Liver (tissue), 9 donors: ENCODE measurements around the gene MAPKAPK2. TPM values are rescaled to one million over a fixed set of nuclear protein-coding genes. Genes with fewer than 3 reads are reported as not detected.

ENCODE experiments used
- DNase-seq: peaks from one replicate; pipeline ENCODE4 v3.0.0-alpha.2; 2017; ENCODE audit warnings: low spot score
- H3K27ac ChIP-seq, 2 donors: one replicate each; pipeline ENCODE4 v1.7.0; 2013; ENCODE audit warnings: inconsistent platforms in 2 of 2, low read length in 2 of 2, control low read depth in 1 of 2, low read depth in 1 of 2, mild to moderate bottlenecking in 1 of 2
- H3K27me3 ChIP-seq, 4 donors: one replicate each; pipeline versions ENCODE4 v1.6.1 to v1.7.0; 2013; ENCODE audit warnings: low read length in 3 of 4, inconsistent platforms in 1 of 4, mild to moderate bottlenecking in 1 of 4, moderate library complexity in 1 of 4; ENCODE audit not compliant: control insufficient read depth in 4 of 4, insufficient read depth in 4 of 4
- H3K36me3 ChIP-seq, 4 donors: one replicate each; pipeline versions ENCODE4 v1.6.1 to v1.7.0; 2013; ENCODE audit warnings: low read length in 3 of 4, mild to moderate bottlenecking in 3 of 4, low read depth in 1 of 4, moderate library complexity in 1 of 4; ENCODE audit not compliant: control insufficient read depth in 4 of 4, insufficient read depth in 3 of 4
- H3K4me1 ChIP-seq, 4 donors: one replicate each; pipeline versions ENCODE4 v1.6.1 to v1.7.0; 2013; ENCODE audit warnings: low read length in 3 of 4, mild to moderate bottlenecking in 3 of 4, moderate library complexity in 1 of 4; ENCODE audit not compliant: control insufficient read depth in 4 of 4, insufficient read depth in 4 of 4
- H3K4me3 ChIP-seq, 3 donors: one replicate each; pipeline versions ENCODE4 v1.6.1 to v1.7.0; 2013; ENCODE audit warnings: low read length in 3 of 3, control low read depth in 1 of 3, low read depth in 1 of 3, mild to moderate bottlenecking in 1 of 3
- H3K9ac ChIP-seq, 2 donors: one replicate each; pipeline ENCODE4 v1.7.0; 2013; ENCODE audit warnings: low read length in 2 of 2, mild to moderate bottlenecking in 2 of 2, moderate library complexity in 2 of 2, control low read depth in 1 of 2, low read depth in 1 of 2
- H3K9me3 ChIP-seq, 4 donors: one replicate each; pipeline versions ENCODE4 v1.6.1 to v1.7.0; 2013; ENCODE audit warnings: low read length in 3 of 4; ENCODE audit not compliant: control insufficient read depth in 4 of 4
- FOXA1 ChIP-seq: IDR thresholded peaks from 2 replicates; pipeline ENCODE4 v1.6.1; 2016; ENCODE audit warnings: antibody characterized with exemption
- FOXA2 ChIP-seq: IDR thresholded peaks from 2 replicates; pipeline ENCODE4 v1.6.1; 2016; ENCODE audit warnings: antibody characterized with exemption
- GABPA ChIP-seq, 2 donors: IDR thresholded peaks in 1 of 2; conservative IDR thresholded peaks in 1 of 2; 2 replicates each; pipeline ENCODE4 v1.6.1; 2016; ENCODE audit warnings: antibody characterized with exemption in 2 of 2, mild to moderate bottlenecking in 1 of 2, moderate library complexity in 1 of 2
- HNF4G ChIP-seq: IDR thresholded peaks from 2 replicates; pipeline ENCODE4 v1.6.1; 2016; ENCODE audit warnings: antibody characterized with exemption
- JUND ChIP-seq, 2 donors: IDR thresholded peaks; 2 replicates each; pipeline ENCODE4 v1.6.1; 2016; ENCODE audit warnings: antibody characterized with exemption in 2 of 2
- RXRA ChIP-seq, 2 donors: IDR thresholded peaks; 2 replicates each; pipeline ENCODE4 v1.6.1; 2017 to 2018; ENCODE audit warnings: antibody characterized with exemption in 2 of 2, mild to moderate bottlenecking in 1 of 2
- SP1 ChIP-seq: IDR thresholded peaks from 2 replicates; pipeline ENCODE4 v1.6.1; 2018; ENCODE audit warnings: antibody characterized with exemption, mild to moderate bottlenecking
- TAF1 ChIP-seq: conservative IDR thresholded peaks from 2 replicates; pipeline ENCODE4 v1.6.1; 2016; ENCODE audit warnings: antibody characterized with exemption, mild to moderate bottlenecking
- YY1 ChIP-seq: IDR thresholded peaks from 2 replicates; pipeline ENCODE4 v1.6.1; 2016; ENCODE audit warnings: antibody characterized with exemption, mild to moderate bottlenecking
- WGBS: extraction: QIAGEN DNeasy Blood & Tissue Kit; methylation state at CpG from one replicate; pipeline ENCODE4 v1.1.7; 2013; 5-methylcytosine and 5-hydroxymethylcytosine counted together
- polyA plus RNA-seq, 2 donors: library from polyadenylated mRNA; stranded (reverse) in 1 of 2; unstranded in 1 of 2; fragments of 200-250 nt in 1 of 2; fragments of >200 nt in 1 of 2; fragmentation: Nextera tagmentation in 1 of 2; extraction: Ambion mirVana in 1 of 2; gene quantifications; one replicate each; pipeline versions ENCODE4 v1.2.1 to v1.2.3, GENCODE V29; 2013 to 2015
- total RNA-seq, 2 donors: library from RNA; depleted of rRNA; stranded (reverse); fragments of >200 nt; gene quantifications; one replicate each; pipeline ENCODE4 v1.2.3, GENCODE V29; 2014
- TF ChIP-seq, protein P1 (sequence below): IDR thresholded peaks from 2 replicates; pipeline ENCODE4 v1.6.1; 2016; ENCODE audit warnings: antibody characterized with exemption
- TF ChIP-seq, protein P2 (sequence below): fragments of 150-350 bp; IDR thresholded peaks from 2 replicates; pipeline ENCODE4 v1.5.1; 2017; ENCODE audit warnings: improper control_type of control experiment, low read depth, low read length; ENCODE audit not compliant: missing input control
- TF ChIP-seq, protein P3 (sequence below): IDR thresholded peaks from 2 replicates; pipeline ENCODE4 v1.6.1; 2016; ENCODE audit warnings: antibody characterized with exemption
- TF ChIP-seq, protein P4 (sequence below): IDR thresholded peaks from 2 replicates; pipeline ENCODE4 v1.6.1; 2016; ENCODE audit warnings: antibody characterized with exemption, mild to moderate bottlenecking
- donor health status: healthy.
- donor health status: healthy.
- donor health status: healthy.
- donor health status: healthy.
- donor health status: healthy.

MAPKAPK2 gene
- total and polyA plus RNA-seq, 4 donors = 7.5 to 24.5 (median 14.7) TPM

GRCh38 chr1:206649261-206649921, 35.3 kb upstream of the MAPKAPK2 start:
- Histone ChIP-seq H3K4me3 (no peak overlapping the region), H3K9ac (no peak overlapping the region), H3K36me3 (peaks cover 0 to 7% (median 4%) of the 10 kb centered on the region in 4 donors), H3K4me1 (no peaks in the 10 kb centered on the region), H3K9me3 (no peaks in the 10 kb centered on the region), H3K27me3 (no peaks in the 10 kb centered on the region), H3K27ac (no peak overlapping the region)
- no peak for DNase-seq
- 92% methylated on average over 5 of the region's 5 CpGs for WGBS
- TF ChIP-seq FOXA2 (no peak), SP1 (no peak), HNF4G (no peak), TAF1 (no peak), RXRA (IDR thresholded peaks at IDR 0.05) (no peak), JUND (IDR thresholded peaks at IDR 0.05) (no peak), FOXA1 (no peak), YY1 (no peak)
- TF ChIP-seq, protein P1, sequence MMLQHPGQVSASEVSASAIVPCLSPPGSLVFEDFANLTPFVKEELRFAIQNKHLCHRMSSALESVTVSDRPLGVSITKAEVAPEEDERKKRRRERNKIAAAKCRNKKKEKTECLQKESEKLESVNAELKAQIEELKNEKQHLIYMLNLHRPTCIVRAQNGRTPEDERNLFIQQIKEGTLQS = no peak
- TF ChIP-seq, protein P2, sequence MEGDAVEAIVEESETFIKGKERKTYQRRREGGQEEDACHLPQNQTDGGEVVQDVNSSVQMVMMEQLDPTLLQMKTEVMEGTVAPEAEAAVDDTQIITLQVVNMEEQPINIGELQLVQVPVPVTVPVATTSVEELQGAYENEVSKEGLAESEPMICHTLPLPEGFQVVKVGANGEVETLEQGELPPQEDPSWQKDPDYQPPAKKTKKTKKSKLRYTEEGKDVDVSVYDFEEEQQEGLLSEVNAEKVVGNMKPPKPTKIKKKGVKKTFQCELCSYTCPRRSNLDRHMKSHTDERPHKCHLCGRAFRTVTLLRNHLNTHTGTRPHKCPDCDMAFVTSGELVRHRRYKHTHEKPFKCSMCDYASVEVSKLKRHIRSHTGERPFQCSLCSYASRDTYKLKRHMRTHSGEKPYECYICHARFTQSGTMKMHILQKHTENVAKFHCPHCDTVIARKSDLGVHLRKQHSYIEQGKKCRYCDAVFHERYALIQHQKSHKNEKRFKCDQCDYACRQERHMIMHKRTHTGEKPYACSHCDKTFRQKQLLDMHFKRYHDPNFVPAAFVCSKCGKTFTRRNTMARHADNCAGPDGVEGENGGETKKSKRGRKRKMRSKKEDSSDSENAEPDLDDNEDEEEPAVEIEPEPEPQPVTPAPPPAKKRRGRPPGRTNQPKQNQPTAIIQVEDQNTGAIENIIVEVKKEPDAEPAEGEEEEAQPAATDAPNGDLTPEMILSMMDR = no peak
- TF ChIP-seq, protein P3, sequence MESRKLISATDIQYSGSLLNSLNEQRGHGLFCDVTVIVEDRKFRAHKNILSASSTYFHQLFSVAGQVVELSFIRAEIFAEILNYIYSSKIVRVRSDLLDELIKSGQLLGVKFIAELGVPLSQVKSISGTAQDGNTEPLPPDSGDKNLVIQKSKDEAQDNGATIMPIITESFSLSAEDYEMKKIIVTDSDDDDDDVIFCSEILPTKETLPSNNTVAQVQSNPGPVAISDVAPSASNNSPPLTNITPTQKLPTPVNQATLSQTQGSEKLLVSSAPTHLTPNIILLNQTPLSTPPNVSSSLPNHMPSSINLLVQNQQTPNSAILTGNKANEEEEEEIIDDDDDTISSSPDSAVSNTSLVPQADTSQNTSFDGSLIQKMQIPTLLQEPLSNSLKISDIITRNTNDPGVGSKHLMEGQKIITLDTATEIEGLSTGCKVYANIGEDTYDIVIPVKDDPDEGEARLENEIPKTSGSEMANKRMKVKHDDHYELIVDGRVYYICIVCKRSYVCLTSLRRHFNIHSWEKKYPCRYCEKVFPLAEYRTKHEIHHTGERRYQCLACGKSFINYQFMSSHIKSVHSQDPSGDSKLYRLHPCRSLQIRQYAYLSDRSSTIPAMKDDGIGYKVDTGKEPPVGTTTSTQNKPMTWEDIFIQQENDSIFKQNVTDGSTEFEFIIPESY = no peak
- TF ChIP-seq, protein P4, sequence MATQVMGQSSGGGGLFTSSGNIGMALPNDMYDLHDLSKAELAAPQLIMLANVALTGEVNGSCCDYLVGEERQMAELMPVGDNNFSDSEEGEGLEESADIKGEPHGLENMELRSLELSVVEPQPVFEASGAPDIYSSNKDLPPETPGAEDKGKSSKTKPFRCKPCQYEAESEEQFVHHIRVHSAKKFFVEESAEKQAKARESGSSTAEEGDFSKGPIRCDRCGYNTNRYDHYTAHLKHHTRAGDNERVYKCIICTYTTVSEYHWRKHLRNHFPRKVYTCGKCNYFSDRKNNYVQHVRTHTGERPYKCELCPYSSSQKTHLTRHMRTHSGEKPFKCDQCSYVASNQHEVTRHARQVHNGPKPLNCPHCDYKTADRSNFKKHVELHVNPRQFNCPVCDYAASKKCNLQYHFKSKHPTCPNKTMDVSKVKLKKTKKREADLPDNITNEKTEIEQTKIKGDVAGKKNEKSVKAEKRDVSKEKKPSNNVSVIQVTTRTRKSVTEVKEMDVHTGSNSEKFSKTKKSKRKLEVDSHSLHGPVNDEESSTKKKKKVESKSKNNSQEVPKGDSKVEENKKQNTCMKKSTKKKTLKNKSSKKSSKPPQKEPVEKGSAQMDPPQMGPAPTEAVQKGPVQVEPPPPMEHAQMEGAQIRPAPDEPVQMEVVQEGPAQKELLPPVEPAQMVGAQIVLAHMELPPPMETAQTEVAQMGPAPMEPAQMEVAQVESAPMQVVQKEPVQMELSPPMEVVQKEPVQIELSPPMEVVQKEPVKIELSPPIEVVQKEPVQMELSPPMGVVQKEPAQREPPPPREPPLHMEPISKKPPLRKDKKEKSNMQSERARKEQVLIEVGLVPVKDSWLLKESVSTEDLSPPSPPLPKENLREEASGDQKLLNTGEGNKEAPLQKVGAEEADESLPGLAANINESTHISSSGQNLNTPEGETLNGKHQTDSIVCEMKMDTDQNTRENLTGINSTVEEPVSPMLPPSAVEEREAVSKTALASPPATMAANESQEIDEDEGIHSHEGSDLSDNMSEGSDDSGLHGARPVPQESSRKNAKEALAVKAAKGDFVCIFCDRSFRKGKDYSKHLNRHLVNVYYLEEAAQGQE = no peak

GRCh38 chr1:206651014-206651413, 33.7 kb upstream of the MAPKAPK2 start:
- no peak for DNase-seq
- Histone ChIP-seq H3K36me3 (peaks cover 0 to 7% (median 4%) of the 10 kb centered on the region in 4 donors), H3K27ac (no peak overlapping the region), H3K27me3 (no peaks in the 10 kb centered on the region), H3K4me1 (no peaks in the 10 kb centered on the region), H3K9me3 (no peaks in the 10 kb centered on the region), H3K9ac (no peak overlapping the region), H3K4me3 (no peak overlapping the region)
- WGBS = 96% methylated on average over 3 of the region's 3 CpGs
- TF ChIP-seq GABPA (IDR thresholded peaks at IDR 0.05 in 1 of 2, conservative IDR thresholded peaks at IDR 0.05 in 1 of 2) (no peak), SP1 (no peak)
- TF ChIP-seq, protein P2 = no peak
